K562 (cell line): ENCODE measurements around the gene COL11A2. TPM values are rescaled to one million over a fixed set of nuclear protein-coding genes. Genes with fewer than 3 reads are reported as not detected.

Source experiments
- CBFB ChIP-seq: sonication (generic); formaldehyde crosslinking; IDR thresholded peaks from 2 replicates; pipeline ENCODE4 v1.4.0; 2020; ENCODE audit warnings: mild to moderate bottlenecking, missing genetic modification reagents
- CC2D1A ChIP-seq: fragments of 450-650 bp; IDR thresholded peaks from 2 replicates; pipeline ENCODE4 v1.6.1; 2017; ENCODE audit warnings: mild to moderate bottlenecking
- CHD1 ChIP-seq: fragments of 200-600 bp; sonication (generic); IDR thresholded peaks from one replicate; pipeline ENCODE4 v1.6.1; 2012; ENCODE audit warnings: mild to moderate bottlenecking, moderate library complexity, low read length, inconsistent platforms
- FIP1L1 ChIP-seq: fragments of 200-400 bp; formaldehyde crosslinking; IDR thresholded peaks from 2 replicates; pipeline ENCODE4 v1.6.1; 2018; ENCODE audit warnings: mild to moderate bottlenecking, low read depth, low read length; ENCODE audit not compliant: poor library complexity, severe bottlenecking
- HDAC6 ChIP-seq: IDR thresholded peaks from 2 replicates; pipeline ENCODE4 v1.6.1; 2012; ENCODE audit warnings: low read depth, mild to moderate bottlenecking, control low read depth, inconsistent platforms, low read length, moderate library complexity
- MAFF ChIP-seq: IDR thresholded peaks from 2 replicates; pipeline ENCODE4 v1.6.1; 2012; ENCODE audit warnings: low read length, improper control_type of control experiment
- RHOXF2B ChIP-seq: fragments of 250-450 bp; sonication (Bioruptor Pico); conservative IDR thresholded peaks from 2 replicates; pipeline ENCODE4 v1.5.1; 2021
- SRF ChIP-seq, 2 experiments: fragments of 250-450, 450-650 bp in 1 of 2; sonication (Bioruptor Pico) in 1 of 2; sonication (generic) in 1 of 2; formaldehyde crosslinking; IDR thresholded peaks; 2 replicates each; pipeline versions ENCODE4 v1.5.0 to v1.5.1; 2020 to 2022; ENCODE audit warnings: mild to moderate bottlenecking in 1 of 2, missing genetic modification reagents in 1 of 2
- TBP ChIP-seq: optimal IDR thresholded peaks from 2 replicates; pipeline ENCODE3; 2011; ENCODE audit warnings: low read depth, low read length, improper control_type of control experiment
- U2AF1 ChIP-seq: fragments of 200-400 bp; formaldehyde crosslinking; optimal IDR thresholded peaks from 2 replicates; pipeline ENCODE3; 2017; ENCODE audit warnings: mild to moderate bottlenecking, low read depth, low read length, moderate library complexity
- ZNF165 ChIP-seq: fragments of 250-450 bp; sonication (Bioruptor Pico); IDR thresholded peaks from 2 replicates; pipeline ENCODE4 v1.4.0; 2020; ENCODE audit warnings: borderline replicate concordance
- ZNF282 ChIP-seq: sonication (generic); formaldehyde crosslinking; IDR thresholded peaks from 2 replicates; pipeline ENCODE4 v1.8.1; 2023; ENCODE audit warnings: missing genetic modification reagents
- ZNF384 ChIP-seq: IDR thresholded peaks from 2 replicates; pipeline ENCODE4 v1.6.1; 2012; ENCODE audit warnings: low read depth, low read length, improper control_type of control experiment
- ZNF766 ChIP-seq: fragments of 200-800 bp; sonication (Bioruptor generic); conservative IDR thresholded peaks from 2 replicates; pipeline ENCODE4 v1.6.1; 2016; ENCODE audit warnings: missing genetic modification characterization, missing compliant biosample characterization
- polyA plus RNA-seq, 8 experiments: library from polyadenylated mRNA; depleted of rRNA in 4 of 8; stranded (reverse) in 5 of 8; unstranded in 3 of 8; fragments of >200 nt; fragmentation: Nextera tagmentation in 2 of 8; fragmentation: Illumina TruSeq in 1 of 8; extraction: Ambion mirVana in 2 of 8; extraction: Trizol in 1 of 8; gene quantifications; 2 replicates each; pipeline versions ENCODE4 v1.2.1 to v1.2.3, GENCODE V29; 2011 to 2014; ENCODE audit warnings: inconsistent platforms in 1 of 8, missing spikeins in 1 of 8
- total RNA-seq, 7 experiments: library from RNA; depleted of rRNA in 6 of 7; stranded (reverse); fragments of >200 nt in 6 of 7; fragmentation: Illumina TruSeq in 2 of 7; extraction: Trizol in 2 of 7; gene quantifications; 2 replicates each; pipeline versions ENCODE4 v1.2.1 to v1.2.3, GENCODE V29; 2011 to 2021; ENCODE audit warnings: low replicate concordance in 1 of 7
- TF ChIP-seq, protein P1 (sequence below): fragments of 250-450 bp; sonication (Bioruptor Pico); IDR thresholded peaks from 2 replicates; pipeline ENCODE4 v1.4.0; 2020
- TF ChIP-seq, protein P2 (sequence below): sonication (generic); formaldehyde crosslinking; IDR thresholded peaks from 2 replicates; pipeline ENCODE4 v1.8.0; 2023; ENCODE audit warnings: mild to moderate bottlenecking, missing genetic modification reagents

The COL11A2 gene
- total and polyA plus RNA-seq, 9 of the 15 experiments (the other 6 are each of a cell fraction or from before 2014, with no cell fraction given) = 0.04 to 0.35 (median 0.09) TPM; not detected in 1

- TF ChIP-seq, protein P1, sequence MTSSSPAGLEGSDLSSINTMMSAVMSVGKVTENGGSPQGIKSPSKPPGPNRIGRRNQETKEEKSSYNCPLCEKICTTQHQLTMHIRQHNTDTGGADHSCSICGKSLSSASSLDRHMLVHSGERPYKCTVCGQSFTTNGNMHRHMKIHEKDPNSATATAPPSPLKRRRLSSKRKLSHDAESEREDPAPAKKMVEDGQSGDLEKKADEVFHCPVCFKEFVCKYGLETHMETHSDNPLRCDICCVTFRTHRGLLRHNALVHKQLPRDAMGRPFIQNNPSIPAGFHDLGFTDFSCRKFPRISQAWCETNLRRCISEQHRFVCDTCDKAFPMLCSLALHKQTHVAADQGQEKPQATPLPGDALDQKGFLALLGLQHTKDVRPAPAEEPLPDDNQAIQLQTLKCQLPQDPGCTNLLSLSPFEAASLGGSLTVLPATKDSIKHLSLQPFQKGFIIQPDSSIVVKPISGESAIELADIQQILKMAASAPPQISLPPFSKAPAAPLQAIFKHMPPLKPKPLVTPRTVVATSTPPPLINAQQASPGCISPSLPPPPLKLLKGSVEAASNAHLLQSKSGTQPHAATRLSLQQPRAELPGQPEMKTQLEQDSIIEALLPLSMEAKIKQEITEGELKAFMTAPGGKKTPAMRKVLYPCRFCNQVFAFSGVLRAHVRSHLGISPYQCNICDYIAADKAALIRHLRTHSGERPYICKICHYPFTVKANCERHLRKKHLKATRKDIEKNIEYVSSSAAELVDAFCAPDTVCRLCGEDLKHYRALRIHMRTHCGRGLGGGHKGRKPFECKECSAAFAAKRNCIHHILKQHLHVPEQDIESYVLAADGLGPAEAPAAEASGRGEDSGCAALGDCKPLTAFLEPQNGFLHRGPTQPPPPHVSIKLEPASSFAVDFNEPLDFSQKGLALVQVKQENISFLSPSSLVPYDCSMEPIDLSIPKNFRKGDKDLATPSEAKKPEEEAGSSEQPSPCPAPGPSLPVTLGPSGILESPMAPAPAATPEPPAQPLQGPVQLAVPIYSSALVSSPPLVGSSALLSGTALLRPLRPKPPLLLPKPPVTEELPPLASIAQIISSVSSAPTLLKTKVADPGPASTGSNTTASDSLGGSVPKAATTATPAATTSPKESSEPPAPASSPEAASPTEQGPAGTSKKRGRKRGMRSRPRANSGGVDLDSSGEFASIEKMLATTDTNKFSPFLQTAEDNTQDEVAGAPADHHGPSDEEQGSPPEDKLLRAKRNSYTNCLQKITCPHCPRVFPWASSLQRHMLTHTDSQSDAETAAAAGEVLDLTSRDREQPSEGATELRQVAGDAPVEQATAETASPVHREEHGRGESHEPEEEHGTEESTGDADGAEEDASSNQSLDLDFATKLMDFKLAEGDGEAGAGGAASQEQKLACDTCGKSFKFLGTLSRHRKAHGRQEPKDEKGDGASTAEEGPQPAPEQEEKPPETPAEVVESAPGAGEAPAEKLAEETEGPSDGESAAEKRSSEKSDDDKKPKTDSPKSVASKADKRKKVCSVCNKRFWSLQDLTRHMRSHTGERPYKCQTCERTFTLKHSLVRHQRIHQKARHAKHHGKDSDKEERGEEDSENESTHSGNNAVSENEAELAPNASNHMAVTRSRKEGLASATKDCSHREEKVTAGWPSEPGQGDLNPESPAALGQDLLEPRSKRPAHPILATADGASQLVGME (CRISPR knock-in tag) = peak; percentile 79; the same call in 1 of the 2 replicates
- TF ChIP-seq HDAC6 = no peak
- no peak; the same call in 1 of the 2 replicates for TF ChIP-seq RHOXF2B (CRISPR knock-in tag)
- no peak for TF ChIP-seq CC2D1A
- 0 out of 4 replicates have a peak, but pooled peaks of 1 of the 2 experiments have one; percentile 12 for TF ChIP-seq SRF (CRISPR knock-in tag; IDR thresholded peaks at IDR 0.05)
- TF ChIP-seq U2AF1 = peak; percentile 97
- peak; percentile 77; the same call in 1 of the 2 replicates for TF ChIP-seq ZNF165 (CRISPR knock-in tag)
- 0 out of 2 replicates have a peak, but pooled peaks have one; percentile 3 for TF ChIP-seq ZNF384
- TF ChIP-seq FIP1L1 = peak; percentile 98
- TF ChIP-seq, protein P2, sequence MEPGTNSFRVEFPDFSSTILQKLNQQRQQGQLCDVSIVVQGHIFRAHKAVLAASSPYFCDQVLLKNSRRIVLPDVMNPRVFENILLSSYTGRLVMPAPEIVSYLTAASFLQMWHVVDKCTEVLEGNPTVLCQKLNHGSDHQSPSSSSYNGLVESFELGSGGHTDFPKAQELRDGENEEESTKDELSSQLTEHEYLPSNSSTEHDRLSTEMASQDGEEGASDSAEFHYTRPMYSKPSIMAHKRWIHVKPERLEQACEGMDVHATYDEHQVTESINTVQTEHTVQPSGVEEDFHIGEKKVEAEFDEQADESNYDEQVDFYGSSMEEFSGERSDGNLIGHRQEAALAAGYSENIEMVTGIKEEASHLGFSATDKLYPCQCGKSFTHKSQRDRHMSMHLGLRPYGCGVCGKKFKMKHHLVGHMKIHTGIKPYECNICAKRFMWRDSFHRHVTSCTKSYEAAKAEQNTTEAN (CRISPR knock-in tag) = 0 out of 2 replicates have a peak, but pooled peaks have one; percentile 59
- peak; percentile 52; the same call in 1 of the 2 replicates for TF ChIP-seq ZNF766 (CRISPR knock-in tag)
- TF ChIP-seq CHD1 = peak; percentile 95
- TF ChIP-seq TBP = peak; percentile 86
- peak; percentile 90; the same call in 1 of the 2 replicates for TF ChIP-seq CBFB (CRISPR knock-in tag)
- TF ChIP-seq MAFF = peak; percentile 75
- no peak for TF ChIP-seq ZNF282 (CRISPR knock-in tag)
Observed at GRCh38 chr6:33200219-33201146, 8.2 kb upstream of the COL11A2 start, which contains the start of the genes RXRB and SLC39A7 (continued).
